D341Med (cell line): ENCODE results near the gene RRP1.
A peak's percentile ranks its signal among the peaks of the same experiment; 100 is the strongest.
"Not testable (repeated sequence)": the region's sequence is repeated elsewhere in the genome, so short reads cannot be mapped to it uniquely, and the experiment has no call there.

Source experiments
- DNase-seq: peaks from one replicate; pipeline ENCODE4 v3.0.0; 2012; ENCODE audit warnings: low spot score

Gene RRP1

GRCh38 chr21:43817157-43818086 lies 28.0 kb downstream of the RRP1 start:
- DNase-seq: no peak

DNA sequence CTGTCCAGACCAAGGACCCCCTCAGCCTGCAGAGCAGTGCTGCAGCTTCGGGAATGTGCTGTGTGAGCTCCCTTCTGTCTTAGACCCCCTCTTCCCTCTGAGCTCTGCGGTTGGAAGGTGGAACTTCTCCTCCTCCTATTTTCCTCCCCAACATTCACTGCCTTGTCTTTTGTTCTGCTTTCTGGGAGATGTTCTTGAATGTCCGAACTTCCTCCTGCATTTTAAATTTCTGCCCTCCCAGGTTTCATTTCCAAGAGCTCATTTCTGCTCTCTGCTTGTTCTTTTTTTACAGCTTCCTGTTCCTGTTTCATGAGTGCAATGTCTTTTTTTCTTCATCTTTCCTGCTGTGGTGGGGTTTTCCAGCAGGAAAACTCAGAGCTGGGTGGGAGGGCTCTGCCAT lies 29.3 kb downstream of the RRP1 start:
- DNase-seq: no peak

DNA sequence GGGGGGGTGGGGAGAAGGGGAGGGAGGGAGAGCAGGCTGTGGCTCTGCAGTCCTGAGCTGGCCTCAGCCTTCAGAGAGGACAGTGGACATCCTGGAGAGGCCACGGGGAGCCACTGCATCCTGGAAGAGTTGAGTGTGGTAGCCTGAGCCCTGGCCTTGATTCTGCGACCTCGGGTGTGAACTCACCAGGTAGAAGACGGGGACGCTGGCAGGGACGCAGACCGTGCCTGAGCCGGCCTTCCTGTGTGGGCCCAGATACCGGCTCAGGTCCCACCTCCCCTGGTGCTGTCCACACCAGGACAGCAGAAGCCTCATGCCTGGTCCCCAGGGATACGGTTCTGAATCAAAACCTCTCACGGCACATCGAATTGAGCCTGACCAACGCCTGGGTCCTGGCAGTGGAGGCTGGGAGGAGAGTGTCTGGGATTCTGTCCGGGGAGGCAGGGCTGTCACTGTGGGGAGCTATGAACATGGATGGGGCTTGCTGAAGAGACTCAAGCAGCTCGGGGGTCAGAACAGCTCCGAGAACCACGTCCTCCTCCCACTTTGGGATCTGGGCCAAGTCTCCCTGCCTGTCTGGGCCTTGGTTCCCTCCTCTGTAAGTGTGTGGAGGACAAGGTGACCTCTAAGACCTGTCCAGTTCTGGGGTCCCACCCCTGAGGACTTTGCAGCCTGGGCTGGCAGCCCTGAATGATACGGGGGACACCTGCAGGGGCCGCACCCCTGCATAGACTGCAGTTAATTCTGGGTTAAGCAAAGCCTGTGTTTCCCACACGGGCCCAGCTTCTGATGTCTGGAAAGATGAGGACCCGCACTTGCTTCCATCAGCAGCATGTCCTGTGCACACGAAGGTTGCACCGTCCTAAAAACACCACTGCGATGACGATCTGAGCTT lies 30.4 kb downstream of the RRP1 start:
- no peak for DNase-seq

DNA sequence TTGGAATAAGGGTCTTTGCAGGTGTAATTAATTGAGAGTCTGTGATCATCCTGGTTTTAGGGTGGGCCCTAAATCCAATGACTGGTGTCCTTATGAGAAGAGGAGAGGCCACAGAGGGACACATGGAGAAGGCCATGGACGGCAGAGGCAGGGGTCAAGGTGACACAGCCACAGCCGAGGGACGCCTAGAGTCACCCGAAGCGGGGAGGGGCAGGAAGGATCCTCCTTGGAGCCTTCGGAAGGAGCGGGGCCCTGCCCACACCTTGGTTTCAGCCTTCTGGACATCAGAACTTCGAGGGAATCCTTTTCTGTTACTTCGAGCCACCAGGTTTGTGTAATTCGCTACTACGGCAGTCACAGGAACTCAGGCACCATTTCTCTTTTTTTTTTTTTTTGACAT lies 31.1 kb downstream of the RRP1 start:
- DNase-seq: no peak

DNA sequence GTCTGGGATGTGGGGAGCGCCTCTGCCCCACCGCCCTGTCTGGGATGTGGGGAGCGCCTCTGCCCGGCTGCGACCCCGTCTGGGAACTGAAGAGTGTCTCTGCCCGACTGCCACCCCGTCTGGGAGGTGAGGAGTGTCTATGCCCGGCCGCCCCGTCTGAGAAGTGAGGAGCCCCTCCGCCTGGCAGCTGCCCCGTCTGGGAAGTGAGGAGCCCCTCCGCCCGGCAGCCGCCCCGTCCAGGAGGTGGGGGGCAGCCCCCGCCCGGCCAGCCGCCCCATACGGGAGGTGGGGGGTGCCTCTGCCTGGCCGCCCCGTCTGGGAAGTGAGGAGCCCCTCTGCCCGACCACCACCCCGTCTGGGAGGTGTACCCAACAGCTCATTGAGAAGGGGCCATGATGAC lies 32.8 kb downstream of the RRP1 start:
- not testable (repeated sequence) for DNase-seq

DNA sequence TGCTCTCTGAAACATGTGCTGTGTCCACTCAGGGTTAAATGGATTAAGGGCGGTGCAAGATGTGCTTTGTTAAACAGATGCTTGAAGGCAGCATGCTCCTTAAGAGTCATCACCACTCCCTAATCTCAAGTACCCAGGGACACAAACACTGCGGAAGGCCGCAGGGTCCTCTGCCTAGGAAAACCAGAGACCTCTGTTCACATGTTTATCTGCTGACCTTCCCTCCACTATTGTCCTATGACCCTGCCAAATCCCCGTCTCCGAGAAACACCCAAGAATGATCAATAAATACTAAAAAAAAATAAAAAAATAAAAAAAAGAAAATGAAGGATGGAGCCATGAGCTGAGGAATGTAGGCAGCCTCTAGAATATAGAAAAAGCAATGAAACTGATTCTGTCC lies 33.4 kb downstream of the RRP1 start:
- not testable (repeated sequence) for DNase-seq

DNA sequence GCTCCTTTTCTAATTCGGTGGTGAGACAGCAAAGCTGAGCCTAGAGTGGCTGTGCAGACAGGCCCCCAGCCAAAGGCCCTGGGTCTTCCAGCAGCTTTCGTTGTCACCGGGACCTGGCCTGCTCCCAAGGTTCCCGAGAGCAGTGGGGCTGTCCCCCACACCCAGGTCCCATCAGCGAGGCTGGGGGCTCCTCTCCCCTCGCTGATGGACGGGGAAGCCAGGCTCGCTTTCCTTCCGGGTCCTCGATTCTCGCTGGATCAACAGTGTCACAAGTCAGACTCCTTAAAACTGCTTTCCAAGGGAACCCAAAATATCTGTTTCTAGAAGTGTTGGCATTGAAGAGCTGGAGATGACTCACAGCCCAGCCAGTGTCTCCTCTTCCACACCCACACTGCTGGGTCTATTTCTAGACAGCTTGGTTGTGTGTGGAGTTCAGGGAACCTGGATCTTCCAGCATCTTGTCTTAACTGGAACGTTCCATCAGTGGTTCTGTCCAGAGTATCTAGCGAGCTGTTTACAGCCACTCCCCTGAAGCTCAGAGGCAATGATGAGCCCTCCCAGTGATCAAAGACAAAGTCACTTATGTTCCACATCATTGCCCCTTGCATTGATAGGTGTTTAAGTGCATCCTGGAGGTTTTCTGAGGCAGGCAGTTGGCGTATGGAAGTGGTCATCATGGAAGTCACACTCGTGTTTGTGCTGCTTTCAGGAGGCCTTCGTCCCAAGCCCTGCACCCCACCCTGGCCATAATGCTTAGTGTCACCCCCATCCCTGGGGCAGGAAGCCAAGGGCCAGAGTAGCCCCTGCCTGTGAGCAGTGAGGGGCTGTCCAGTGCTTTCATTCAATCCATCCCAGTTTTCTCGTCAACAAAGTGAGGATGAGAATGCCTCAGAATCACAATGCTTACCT lies 35.2 kb downstream of the RRP1 start:
- DNase-seq: no peak

GRCh38 chr21:43825242-43825935 lies 36.0 kb downstream of the RRP1 start:
- no peak for DNase-seq

- peak; percentile 48 for DNase-seq
Observed at GRCh38 chr21:43825936-43826622, 36.7 kb downstream of the RRP1 start.

DNA sequence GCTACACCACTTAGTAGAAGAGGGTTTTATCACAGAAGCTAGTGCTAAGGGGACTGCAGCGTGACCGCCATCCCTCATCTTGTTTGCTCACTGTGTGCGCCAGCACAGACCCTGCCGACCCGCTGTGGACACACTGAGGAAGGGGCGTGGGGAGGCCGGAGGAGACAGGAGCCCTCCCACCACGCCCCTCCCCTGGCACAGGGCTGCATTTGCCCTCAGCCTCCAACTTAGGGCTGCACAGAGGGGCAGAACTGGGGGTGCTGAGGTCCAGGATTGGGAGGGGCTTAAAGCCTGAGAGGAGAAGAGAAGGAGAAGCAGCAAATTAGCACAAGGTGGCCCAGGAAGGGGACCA lies 37.2 kb downstream of the RRP1 start:
- peak; percentile 28 for DNase-seq

DNA sequence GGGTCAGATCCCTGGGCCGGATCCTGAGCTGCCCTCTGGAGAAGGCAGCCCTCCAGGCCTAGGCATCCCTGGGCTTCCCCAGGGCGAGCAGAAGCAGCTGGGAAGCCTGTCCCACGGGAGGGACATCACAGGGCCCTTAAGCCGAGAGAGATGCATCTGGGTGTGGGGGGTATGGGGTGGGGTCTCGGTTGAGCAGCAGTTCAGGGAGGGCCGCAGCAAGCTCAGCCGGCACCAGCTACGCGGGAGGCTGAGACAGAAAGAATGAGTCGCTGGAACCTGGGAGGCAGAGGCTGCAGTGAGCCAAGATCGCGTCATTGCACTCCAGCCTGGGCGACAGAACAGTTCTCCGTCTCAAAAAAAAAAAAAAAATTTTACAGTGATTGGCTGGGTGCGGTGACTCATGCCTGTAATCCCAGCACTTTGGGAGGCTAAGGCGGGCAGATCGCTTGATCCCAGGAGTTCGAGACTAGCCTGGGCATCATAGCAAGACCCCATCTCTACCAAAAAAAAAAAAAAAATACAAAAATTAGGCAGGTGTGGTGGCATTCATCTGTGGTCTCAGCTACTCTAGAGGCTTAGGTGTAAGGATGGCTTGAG lies 37.7 kb downstream of the RRP1 start:
- peak; percentile 60 for DNase-seq

DNA sequence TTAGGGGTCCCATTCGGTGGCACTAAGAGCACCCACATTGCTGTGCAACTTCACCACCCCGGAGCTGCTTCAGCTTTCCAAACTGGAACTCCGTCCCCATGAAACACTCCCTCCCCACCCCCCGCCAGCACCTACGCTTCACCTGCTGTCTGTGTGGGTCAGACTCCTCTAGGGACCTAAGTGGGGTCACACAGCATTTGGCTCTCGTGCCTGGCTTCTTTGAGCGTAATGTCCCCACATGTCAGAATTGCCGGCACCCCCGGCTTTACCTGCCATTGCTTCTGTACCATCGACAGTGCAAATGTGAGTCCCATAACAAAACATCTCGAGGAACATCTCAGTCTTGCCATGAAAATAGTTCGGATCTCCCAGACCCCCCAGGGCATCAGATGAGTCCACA lies 39.8 kb downstream of the RRP1 start:
- DNase-seq: peak; percentile 21

- DNase-seq: peak; percentile 37
Observed at GRCh38 chr21:43829575-43830119, 40.3 kb downstream of the RRP1 start.

- peak; percentile 22 for DNase-seq
Observed at GRCh38 chr21:43832158-43832550, 42.8 kb downstream of the RRP1 start.

GRCh38 chr21:43832648-43833047 lies 43.3 kb downstream of the RRP1 start:
- DNase-seq: peak; percentile 17

GRCh38 chr21:43834146-43834905 lies 44.9 kb downstream of the RRP1 start:
- DNase-seq: peak; percentile 25

- peak; percentile 19 for DNase-seq
Observed at GRCh38 chr21:43835050-43835449, 45.7 kb downstream of the RRP1 start.

DNA sequence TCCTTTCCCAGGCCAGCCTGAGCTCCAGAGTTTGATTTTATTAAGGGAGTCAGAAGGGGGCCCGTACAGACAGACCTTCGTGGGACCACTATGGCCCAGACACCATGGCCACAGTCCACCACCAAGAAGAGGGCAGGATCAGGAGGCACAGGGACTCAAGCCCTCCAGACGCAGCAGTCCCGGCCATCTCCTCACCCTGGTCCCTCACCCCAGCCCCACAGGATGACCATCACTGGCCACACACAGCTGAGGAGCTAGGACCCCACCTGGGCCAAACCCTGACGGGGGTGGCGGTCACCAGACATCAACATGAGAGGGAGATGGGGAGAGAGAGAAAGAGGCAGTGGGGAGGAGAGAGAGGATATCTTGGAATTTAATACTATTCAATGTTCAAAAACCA lies 46.5 kb downstream of the RRP1 start:
- peak; percentile 14 for DNase-seq

DNA sequence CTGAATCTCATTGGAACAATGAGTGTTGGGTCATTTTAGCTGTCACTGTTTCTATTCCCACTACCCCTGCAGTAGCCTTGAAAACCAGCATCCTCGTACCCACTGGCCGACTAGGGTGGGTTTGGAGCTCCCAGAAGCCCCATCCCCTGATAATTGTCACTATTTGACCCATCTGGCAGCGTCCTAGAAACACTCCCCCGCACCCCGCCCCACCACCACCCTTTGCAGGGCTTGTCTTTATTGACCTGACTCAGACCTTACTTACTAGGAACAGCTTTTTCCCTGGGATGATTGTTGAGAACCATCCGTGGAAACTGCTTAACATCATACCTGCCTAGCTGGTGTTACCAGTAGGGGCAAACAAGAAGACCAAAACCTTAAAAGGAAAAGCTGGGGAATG lies 47.2 kb downstream of the RRP1 start:
- no peak for DNase-seq
